GF-D8 (cell line): ENCODE measurements around the gene AMOTL1.

Experiments used
- DNase-seq: peaks from one replicate; lab custom pipeline; 2025; lab: John Stamatoyannopoulos, UW

Gene AMOTL1

GRCh38 chr11:94768602-94769541 lies 716 bp downstream of the AMOTL1 start:
- no peak for DNase-seq

GRCh38 chr11:94769880-94770279 lies 1.7 kb downstream of the AMOTL1 start:
- no peak for DNase-seq

- no peak for DNase-seq
Measured at GRCh38 chr11:94770563-94771120, 2.5 kb downstream of the AMOTL1 start.

GRCh38 chr11:94771390-94771789 lies 3.2 kb downstream of the AMOTL1 start:
- no peak for DNase-seq

GRCh38 chr11:94771951-94772350 lies 3.8 kb downstream of the AMOTL1 start:
- no peak for DNase-seq

- no peak for DNase-seq
Measured at GRCh38 chr11:94773842-94774241, 5.7 kb downstream of the AMOTL1 start.

- DNase-seq: no peak
Measured at GRCh38 chr11:94774345-94774744, 6.2 kb downstream of the AMOTL1 start.

- DNase-seq: no peak
Measured at GRCh38 chr11:94775567-94776327, 7.6 kb downstream of the AMOTL1 start.

- no peak for DNase-seq
Measured at GRCh38 chr11:94776351-94777321, 8.5 kb downstream of the AMOTL1 start.

- DNase-seq: no peak
Measured at GRCh38 chr11:94780432-94780831, 12.3 kb downstream of the AMOTL1 start.

- no peak for DNase-seq
Measured at GRCh38 chr11:94781837-94782236, 13.7 kb downstream of the AMOTL1 start.

- DNase-seq: no peak
Measured at GRCh38 chr11:94782446-94782845, 14.3 kb downstream of the AMOTL1 start.

GRCh38 chr11:94784884-94785283 lies 16.7 kb downstream of the AMOTL1 start:
- DNase-seq: no peak

GRCh38 chr11:94785509-94785908 lies 17.4 kb downstream of the AMOTL1 start:
- DNase-seq: no peak

GRCh38 chr11:94786264-94787126 lies 18.3 kb downstream of the AMOTL1 start:
- DNase-seq: no peak

- DNase-seq: no peak
Measured at GRCh38 chr11:94787801-94788200, 19.6 kb downstream of the AMOTL1 start.

GRCh38 chr11:94788396-94788795 lies 20.2 kb downstream of the AMOTL1 start:
- no peak for DNase-seq

GRCh38 chr11:94790197-94790596 lies 22.0 kb downstream of the AMOTL1 start:
- no peak for DNase-seq

GRCh38 chr11:94790661-94791180 lies 22.6 kb downstream of the AMOTL1 start:
- no peak for DNase-seq

- DNase-seq: no peak
Measured at GRCh38 chr11:94791216-94791889, 23.2 kb downstream of the AMOTL1 start.
